Measurements from ENCODE around the gene PTPRN2. TPM values are rescaled to one million over a fixed set of nuclear protein-coding genes. Genes with fewer than 3 reads are reported as not detected.

PTPRN2 gene
- total and polyA plus RNA-seq, 2 of the 13 experiments (the other 11 are each of a cell fraction or from before 2014, with no cell fraction given), result 2.5 to 24.2 TPM

DNA sequence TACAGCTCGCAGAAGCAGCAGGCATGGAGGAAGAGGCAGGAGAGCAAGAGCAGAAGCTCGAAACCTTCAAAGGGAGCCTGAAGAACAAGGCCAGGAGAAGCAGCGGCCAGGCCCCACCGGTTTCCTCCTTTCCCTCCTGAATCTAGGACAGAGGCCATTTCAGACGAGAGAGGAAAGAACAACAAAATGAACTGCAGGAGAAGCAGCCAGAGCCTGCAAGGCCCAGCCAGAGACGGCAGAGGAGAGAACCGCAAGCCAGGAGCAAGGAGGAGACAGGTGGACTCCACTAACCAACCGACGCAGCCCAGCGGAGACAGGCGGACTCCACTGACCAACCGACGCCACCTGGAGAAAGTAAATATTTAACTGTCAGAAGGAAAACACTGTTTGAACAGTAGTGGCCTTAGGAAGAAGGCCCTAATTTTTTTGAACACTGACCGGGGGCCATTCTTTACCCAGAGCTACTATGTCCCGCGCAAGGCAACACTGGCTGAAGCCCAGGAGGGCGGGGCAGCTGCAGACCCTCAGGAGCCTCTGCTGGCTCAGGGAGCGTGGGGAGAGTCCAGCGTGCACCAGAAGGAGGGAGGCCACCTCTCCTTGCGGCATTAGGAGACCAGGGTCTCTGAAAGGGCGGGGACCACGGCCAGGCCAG lies 559.2 kb downstream of the PTPRN2 start (continued):
- TF ChIP-seq FOXO1 (CRISPR knock-in tag; IDR thresholded peaks at IDR 0.05) (peak; percentile 29; the same call in 1 of the 2 replicates), PITX1 (CRISPR knock-in tag; IDR thresholded peaks at IDR 0.05) (peak; percentile 21; the same call in 1 of the 2 replicates), PAX8 (CRISPR knock-in tag; IDR thresholded peaks at IDR 0.05; ENCODE audit: borderline replicate concordance) (0 out of 2 replicates have a peak, but pooled peaks have one; percentile 36), ZNF510 (CRISPR knock-in tag; IDR thresholded peaks at IDR 0.05; ENCODE audit: low read depth) (0 out of 2 replicates have a peak, but pooled peaks have one; percentile 35), ZGPAT (CRISPR knock-in tag; IDR thresholded peaks at IDR 0.05) (0 out of 2 replicates have a peak, but pooled peaks have one; percentile 35), GATAD2A (CRISPR knock-in tag; IDR thresholded peaks at IDR 0.05) (peak; percentile 56), NFKBIZ (CRISPR knock-in tag; IDR thresholded peaks at IDR 0.05) (no peak), ZNF543 (CRISPR knock-in tag; IDR thresholded peaks at IDR 0.05) (peak; percentile 23; the same call in 1 of the 2 replicates), ZNF234 (CRISPR knock-in tag; conservative IDR thresholded peaks at IDR 0.05) (no peak), KLF6 (CRISPR knock-in tag; IDR thresholded peaks at IDR 0.05) (no peak), NKX3-1 (CRISPR knock-in tag; IDR thresholded peaks at IDR 0.05) (no peak), XRCC5 (optimal IDR thresholded peaks at IDR 0.05; ENCODE audit: low read length) (peak; percentile 47), DMAP1 (CRISPR knock-in tag; IDR thresholded peaks at IDR 0.05) (0 out of 2 replicates have a peak, but pooled peaks have one; percentile 32)
- TF ChIP-seq, protein P1, sequence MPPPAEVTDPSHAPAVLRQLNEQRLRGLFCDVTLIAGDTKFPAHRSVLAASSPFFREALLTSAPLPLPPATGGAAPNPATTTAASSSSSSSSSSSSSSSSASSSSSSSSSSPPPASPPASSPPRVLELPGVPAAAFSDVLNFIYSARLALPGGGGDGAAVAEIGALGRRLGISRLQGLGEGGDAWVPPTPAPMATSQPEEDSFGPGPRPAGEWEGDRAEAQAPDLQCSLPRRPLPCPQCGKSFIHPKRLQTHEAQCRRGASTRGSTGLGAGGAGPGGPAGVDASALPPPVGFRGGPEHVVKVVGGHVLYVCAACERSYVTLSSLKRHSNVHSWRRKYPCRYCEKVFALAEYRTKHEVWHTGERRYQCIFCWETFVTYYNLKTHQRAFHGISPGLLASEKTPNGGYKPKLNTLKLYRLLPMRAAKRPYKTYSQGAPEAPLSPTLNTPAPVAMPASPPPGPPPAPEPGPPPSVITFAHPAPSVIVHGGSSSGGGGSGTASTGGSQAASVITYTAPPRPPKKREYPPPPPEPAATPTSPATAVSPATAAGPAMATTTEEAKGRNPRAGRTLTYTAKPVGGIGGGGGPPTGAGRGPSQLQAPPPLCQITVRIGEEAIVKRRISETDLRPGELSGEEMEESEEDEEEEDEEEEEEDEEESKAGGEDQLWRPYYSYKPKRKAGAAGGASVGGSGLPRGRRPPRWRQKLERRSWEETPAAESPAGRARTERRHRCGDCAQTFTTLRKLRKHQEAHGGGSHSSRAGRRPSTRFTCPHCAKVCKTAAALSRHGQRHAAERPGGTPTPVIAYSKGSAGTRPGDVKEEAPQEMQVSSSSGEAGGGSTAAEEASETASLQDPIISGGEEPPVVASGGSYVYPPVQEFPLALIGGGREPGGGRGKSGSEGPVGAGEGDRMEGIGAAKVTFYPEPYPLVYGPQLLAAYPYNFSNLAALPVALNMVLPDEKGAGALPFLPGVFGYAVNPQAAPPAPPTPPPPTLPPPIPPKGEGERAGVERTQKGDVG (CRISPR knock-in tag; IDR thresholded peaks at IDR 0.05; ENCODE audit: borderline replicate concordance), result no peak
- TF ChIP-seq, protein P2, sequence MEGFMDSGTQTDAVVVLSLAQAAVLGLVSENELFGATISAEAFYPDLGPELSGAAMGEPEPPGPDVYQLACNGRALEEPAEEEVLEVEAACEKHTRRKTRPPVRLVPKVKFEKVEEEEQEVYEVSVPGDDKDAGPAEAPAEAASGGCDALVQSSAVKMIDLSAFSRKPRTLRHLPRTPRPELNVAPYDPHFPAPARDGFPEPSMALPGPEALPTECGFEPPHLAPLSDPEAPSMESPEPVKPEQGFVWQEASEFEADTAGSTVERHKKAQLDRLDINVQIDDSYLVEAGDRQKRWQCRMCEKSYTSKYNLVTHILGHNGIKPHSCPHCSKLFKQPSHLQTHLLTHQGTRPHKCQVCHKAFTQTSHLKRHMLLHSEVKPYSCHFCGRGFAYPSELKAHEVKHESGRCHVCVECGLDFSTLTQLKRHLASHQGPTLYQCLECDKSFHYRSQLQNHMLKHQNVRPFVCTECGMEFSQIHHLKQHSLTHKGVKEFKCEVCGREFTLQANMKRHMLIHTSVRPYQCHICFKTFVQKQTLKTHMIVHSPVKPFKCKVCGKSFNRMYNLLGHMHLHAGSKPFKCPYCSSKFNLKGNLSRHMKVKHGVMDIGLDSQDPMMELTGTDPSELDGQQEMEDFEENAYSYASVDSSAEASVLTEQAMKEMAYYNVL (CRISPR knock-in tag; IDR thresholded peaks at IDR 0.05; ENCODE audit: borderline replicate concordance), result peak; percentile 74; the same call in 1 of the 2 replicates
- TF ChIP-seq, protein P3, sequence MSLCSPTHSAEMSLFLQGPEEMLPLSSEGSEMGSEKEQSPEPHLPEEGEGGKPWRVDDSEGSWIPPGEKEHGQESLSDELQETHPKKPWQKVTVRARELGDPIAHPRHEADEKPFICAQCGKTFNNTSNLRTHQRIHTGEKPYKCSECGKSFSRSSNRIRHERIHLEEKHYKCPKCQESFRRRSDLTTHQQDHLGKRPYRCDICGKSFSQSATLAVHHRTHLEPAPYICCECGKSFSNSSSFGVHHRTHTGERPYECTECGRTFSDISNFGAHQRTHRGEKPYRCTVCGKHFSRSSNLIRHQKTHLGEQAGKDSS (CRISPR knock-in tag; IDR thresholded peaks at IDR 0.05; ENCODE audit: borderline replicate concordance, low read depth), result 0 out of 2 replicates have a peak, but pooled peaks have one; percentile 17
- TF ChIP-seq, protein P4, sequence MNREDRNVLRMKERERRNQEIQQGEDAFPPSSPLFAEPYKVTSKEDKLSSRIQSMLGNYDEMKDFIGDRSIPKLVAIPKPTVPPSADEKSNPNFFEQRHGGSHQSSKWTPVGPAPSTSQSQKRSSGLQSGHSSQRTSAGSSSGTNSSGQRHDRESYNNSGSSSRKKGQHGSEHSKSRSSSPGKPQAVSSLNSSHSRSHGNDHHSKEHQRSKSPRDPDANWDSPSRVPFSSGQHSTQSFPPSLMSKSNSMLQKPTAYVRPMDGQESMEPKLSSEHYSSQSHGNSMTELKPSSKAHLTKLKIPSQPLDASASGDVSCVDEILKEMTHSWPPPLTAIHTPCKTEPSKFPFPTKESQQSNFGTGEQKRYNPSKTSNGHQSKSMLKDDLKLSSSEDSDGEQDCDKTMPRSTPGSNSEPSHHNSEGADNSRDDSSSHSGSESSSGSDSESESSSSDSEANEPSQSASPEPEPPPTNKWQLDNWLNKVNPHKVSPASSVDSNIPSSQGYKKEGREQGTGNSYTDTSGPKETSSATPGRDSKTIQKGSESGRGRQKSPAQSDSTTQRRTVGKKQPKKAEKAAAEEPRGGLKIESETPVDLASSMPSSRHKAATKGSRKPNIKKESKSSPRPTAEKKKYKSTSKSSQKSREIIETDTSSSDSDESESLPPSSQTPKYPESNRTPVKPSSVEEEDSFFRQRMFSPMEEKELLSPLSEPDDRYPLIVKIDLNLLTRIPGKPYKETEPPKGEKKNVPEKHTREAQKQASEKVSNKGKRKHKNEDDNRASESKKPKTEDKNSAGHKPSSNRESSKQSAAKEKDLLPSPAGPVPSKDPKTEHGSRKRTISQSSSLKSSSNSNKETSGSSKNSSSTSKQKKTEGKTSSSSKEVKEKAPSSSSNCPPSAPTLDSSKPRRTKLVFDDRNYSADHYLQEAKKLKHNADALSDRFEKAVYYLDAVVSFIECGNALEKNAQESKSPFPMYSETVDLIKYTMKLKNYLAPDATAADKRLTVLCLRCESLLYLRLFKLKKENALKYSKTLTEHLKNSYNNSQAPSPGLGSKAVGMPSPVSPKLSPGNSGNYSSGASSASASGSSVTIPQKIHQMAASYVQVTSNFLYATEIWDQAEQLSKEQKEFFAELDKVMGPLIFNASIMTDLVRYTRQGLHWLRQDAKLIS (CRISPR knock-in tag; IDR thresholded peaks at IDR 0.05), result peak; percentile 49; the same call in 1 of the 2 replicates
